CD4-positive, CD25-positive, alpha-beta regulatory T cell (primary cell): Measurements from ENCODE around the gene LRRC47. TPM values are rescaled to one million over a fixed set of nuclear protein-coding genes. Genes with fewer than 3 reads are reported as not detected.
A peak's percentile ranks its signal among the peaks of the same experiment; 100 is the strongest.

Experiments
- ATAC-seq, 2 donors: fragments of 150-1000 bp; cut with Tn5 transposase; one replicate each; pipeline ENCODE4 v1.10.0; 2021; ENCODE audit warnings: low read depth in 2 of 2, moderate number of reproducible peaks in 2 of 2, moderate library complexity in 1 of 2
- DNase-seq, 3 donors: peaks; one replicate each; pipeline versions ENCODE4 v3.0.0 to v3.0.0-alpha.2; 2012 to 2022; ENCODE audit warnings: mixed read lengths in 1 of 3
- H3K27ac ChIP-seq: one replicate; pipeline ENCODE4 v1.7.0; 2013; ENCODE audit warnings: mild to moderate bottlenecking, low read length; ENCODE audit not compliant: insufficient read depth, poor library complexity, severe bottlenecking
- H3K27me3 ChIP-seq: one replicate; pipeline ENCODE4 v1.7.0; 2013; ENCODE audit warnings: low read length; ENCODE audit not compliant: control insufficient read depth, insufficient read depth
- H3K36me3 ChIP-seq: one replicate; pipeline ENCODE4 v1.7.0; 2013; ENCODE audit warnings: mild to moderate bottlenecking, low read length, moderate library complexity; ENCODE audit not compliant: control insufficient read depth, insufficient read depth
- H3K4me1 ChIP-seq: 2 replicates; pipeline ENCODE4 v1.7.0; 2013; ENCODE audit warnings: mild to moderate bottlenecking, low read length; ENCODE audit not compliant: insufficient read depth, control insufficient read depth, poor library complexity, severe bottlenecking
- H3K4me3 ChIP-seq: one replicate; pipeline ENCODE4 v1.7.0; 2013; ENCODE audit warnings: low read depth, mild to moderate bottlenecking, low read length, moderate library complexity
- H3K9me3 ChIP-seq, 2 experiments: 1 replicate in 1 of 2; 2 replicates in 1 of 2; pipeline ENCODE4 v1.7.0; 2013; ENCODE audit warnings: low read length in 2 of 2, mild to moderate bottlenecking in 1 of 2, moderate library complexity in 1 of 2; ENCODE audit not compliant: control insufficient read depth in 2 of 2
- H3K27ac Mint-ChIP-seq, 3 donors: one replicate each; pipeline ENCODE4 v1.8.0; 2020 to 2022; ENCODE audit warnings: mild to moderate bottlenecking in 3 of 3, mixed read lengths in 3 of 3, moderate library complexity in 2 of 3
- H3K27me3 Mint-ChIP-seq: one replicate; pipeline ENCODE4 v1.8.0; 2022; ENCODE audit warnings: mild to moderate bottlenecking, mixed read lengths
- H3K36me3 Mint-ChIP-seq: one replicate; pipeline ENCODE4 v1.8.0; 2020; ENCODE audit warnings: mixed read lengths
- H3K4me1 Mint-ChIP-seq, 4 donors: one replicate each; pipeline ENCODE4 v1.8.0; 2020 to 2022; ENCODE audit warnings: mixed read lengths in 4 of 4, mild to moderate bottlenecking in 1 of 4
- H3K4me3 Mint-ChIP-seq, 4 donors: one replicate each; pipeline ENCODE4 v1.8.0; 2020 to 2022; ENCODE audit warnings: mild to moderate bottlenecking in 4 of 4, mixed read lengths in 4 of 4, moderate library complexity in 3 of 4
- H3K9me3 Mint-ChIP-seq, 7 donors: one replicate each; pipeline ENCODE4 v1.8.0; 2020 to 2022; ENCODE audit warnings: mixed read lengths in 7 of 7, mild to moderate bottlenecking in 3 of 7, moderate library complexity in 2 of 7
- polyA plus RNA-seq, 4 donors: library from polyadenylated mRNA; unstranded; fragments of 300-500 nt; fragmentation: Illumina TruSeq; gene quantifications; one replicate each; pipeline ENCODE4 v1.2.3, GENCODE V29; 2021
- total RNA-seq: library from RNA; stranded (reverse); gene quantifications from one replicate; pipeline ENCODE4 v1.2.3, GENCODE V29; 2022

The LRRC47 gene
- total and polyA plus RNA-seq, 5 donors from 2014 or later = 22.0 to 33.9 (median 26.0) TPM

DNA sequence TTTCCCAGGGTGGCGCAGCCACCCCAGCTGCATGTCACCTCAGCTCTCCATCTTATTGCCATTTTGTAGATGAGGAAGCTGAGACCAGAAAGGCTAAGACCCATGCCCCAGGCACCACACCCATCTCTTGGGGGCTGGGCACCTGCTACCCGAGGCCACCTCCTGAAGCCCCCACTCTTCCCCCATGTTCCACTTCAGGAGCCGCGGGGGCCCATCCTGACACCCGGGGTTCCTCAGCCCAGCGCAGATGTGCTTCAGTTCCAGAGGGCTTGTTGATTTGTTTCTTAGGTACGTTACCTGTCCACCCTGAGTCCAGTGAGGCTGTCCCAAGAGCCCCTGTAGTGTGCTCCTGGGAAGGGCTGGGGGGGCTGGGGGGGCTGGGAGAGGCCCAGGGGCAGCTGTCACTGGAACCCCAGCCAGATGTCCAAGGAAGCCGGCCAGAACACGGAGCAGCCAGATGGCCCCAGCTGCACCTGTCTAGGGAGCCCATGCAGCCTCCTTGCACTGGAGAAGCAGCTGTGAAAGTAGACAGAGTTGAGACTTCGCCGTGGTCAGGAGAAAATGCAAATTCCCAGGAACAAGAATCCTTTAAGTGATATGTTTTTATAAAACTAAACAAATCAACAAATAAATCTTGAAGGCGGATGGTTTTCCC is 61.1 kb downstream of the LRRC47 start:
- Histone ChIP-seq H3K9me3 (no peaks in the 10 kb centered on the region), H3K27me3 (no peaks in the 10 kb centered on the region), H3K27ac (no peak overlapping the region), H3K4me1 (no peaks in the 10 kb centered on the region), H3K4me3 (no peak overlapping the region), H3K36me3 (peaks cover 26% of the 10 kb centered on the region)
- no peak for ATAC-seq
- H3K36me3 Mint-ChIP-seq = peaks cover 11% of the 10 kb centered on the region
- DNase-seq = no peak
- H3K4me3 Mint-ChIP-seq = no peak overlapping the region
- no peaks in the 10 kb centered on the region for H3K9me3 Mint-ChIP-seq
- H3K27ac Mint-ChIP-seq = peak overlapping the region in 1 of 3 donors; percentile 23
- H3K27me3 Mint-ChIP-seq = no peaks in the 10 kb centered on the region
- H3K4me1 Mint-ChIP-seq = no peaks in the 10 kb centered on the region

DNA sequence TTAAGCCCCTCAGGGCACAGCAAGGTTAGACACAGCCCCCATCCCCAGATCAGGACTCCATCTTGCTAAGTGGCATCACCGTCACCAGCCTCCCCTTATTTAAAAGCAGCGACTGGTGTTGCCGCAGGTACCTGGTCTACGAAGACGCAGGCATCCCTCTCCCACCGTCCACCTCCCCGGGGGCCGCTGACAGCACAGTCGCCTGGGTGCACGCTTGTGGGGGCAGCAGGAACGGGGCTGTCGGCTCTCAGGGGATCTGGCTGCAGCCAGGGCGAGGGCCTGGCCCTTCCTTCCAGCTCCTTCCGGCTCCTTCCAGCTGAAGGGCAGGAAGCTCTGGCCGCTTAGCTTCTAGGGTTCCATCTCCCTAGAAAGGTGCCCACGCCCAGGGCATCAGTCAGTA is 61.7 kb downstream of the LRRC47 start:
- ATAC-seq = no peak
- H3K9me3 Mint-ChIP-seq = no peaks in the 10 kb centered on the region
- H3K27ac Mint-ChIP-seq = no peak overlapping the region
- Histone ChIP-seq H3K27ac (no peak overlapping the region), H3K4me3 (no peak overlapping the region), H3K9me3 (no peaks in the 10 kb centered on the region), H3K4me1 (no peaks in the 10 kb centered on the region), H3K27me3 (no peaks in the 10 kb centered on the region), H3K36me3 (peaks cover 26% of the 10 kb centered on the region)
- no peak for DNase-seq
- H3K36me3 Mint-ChIP-seq = peaks cover 11% of the 10 kb centered on the region
- H3K27me3 Mint-ChIP-seq = no peaks in the 10 kb centered on the region
- no peak overlapping the region for H3K4me3 Mint-ChIP-seq
- H3K4me1 Mint-ChIP-seq = no peaks in the 10 kb centered on the region

DNA sequence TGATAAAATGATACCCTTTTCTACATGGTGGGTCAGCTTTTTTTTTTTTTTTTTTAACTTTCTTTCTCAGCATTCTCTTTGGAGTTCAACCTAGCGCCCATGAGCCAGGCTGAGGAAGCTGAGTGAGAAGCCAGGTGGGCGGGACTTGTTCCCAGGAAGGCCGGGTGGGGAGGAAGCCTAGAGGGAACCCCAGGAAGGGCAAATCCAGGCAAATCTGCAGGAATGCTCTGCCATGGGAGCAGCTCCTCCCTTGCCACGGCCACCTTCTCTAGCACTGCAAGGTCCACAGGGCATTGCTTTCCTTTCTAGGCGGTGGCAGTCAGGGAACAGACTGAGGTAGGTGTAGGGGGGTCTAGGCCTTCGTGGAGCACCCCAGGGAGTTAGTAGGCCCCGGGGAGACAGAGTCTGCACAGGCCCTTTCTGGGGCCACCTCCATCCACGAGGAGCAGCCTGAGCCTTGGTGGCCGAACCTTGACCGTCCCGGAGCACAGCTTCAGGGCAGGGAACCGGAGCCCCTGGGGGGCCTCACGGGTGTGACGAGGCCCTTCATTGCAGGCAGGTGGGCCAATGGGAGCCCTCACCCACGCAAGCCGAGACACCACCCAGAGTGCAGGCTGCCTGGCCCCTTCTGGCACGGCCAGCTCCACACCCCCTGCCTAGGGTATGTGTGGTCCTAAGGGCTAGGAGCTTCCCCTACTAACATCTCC is 62.3 kb downstream of the LRRC47 start:
- Histone ChIP-seq H3K27me3 (no peaks in the 10 kb centered on the region), H3K4me1 (no peaks in the 10 kb centered on the region), H3K36me3 (peaks cover 20% of the 10 kb centered on the region), H3K4me3 (no peak overlapping the region), H3K9me3 (no peaks in the 10 kb centered on the region), H3K27ac (no peak overlapping the region)
- Mint-ChIP-seq H3K36me3 (peaks cover 11% of the 10 kb centered on the region), H3K4me3 (no peak overlapping the region), H3K27ac (peak overlapping the region in 1 of 3 donors; percentile 14), H3K27me3 (no peaks in the 10 kb centered on the region), H3K4me1 (no peaks in the 10 kb centered on the region), H3K9me3 (no peaks in the 10 kb centered on the region)
- ATAC-seq = no peak
- no peak for DNase-seq

DNA sequence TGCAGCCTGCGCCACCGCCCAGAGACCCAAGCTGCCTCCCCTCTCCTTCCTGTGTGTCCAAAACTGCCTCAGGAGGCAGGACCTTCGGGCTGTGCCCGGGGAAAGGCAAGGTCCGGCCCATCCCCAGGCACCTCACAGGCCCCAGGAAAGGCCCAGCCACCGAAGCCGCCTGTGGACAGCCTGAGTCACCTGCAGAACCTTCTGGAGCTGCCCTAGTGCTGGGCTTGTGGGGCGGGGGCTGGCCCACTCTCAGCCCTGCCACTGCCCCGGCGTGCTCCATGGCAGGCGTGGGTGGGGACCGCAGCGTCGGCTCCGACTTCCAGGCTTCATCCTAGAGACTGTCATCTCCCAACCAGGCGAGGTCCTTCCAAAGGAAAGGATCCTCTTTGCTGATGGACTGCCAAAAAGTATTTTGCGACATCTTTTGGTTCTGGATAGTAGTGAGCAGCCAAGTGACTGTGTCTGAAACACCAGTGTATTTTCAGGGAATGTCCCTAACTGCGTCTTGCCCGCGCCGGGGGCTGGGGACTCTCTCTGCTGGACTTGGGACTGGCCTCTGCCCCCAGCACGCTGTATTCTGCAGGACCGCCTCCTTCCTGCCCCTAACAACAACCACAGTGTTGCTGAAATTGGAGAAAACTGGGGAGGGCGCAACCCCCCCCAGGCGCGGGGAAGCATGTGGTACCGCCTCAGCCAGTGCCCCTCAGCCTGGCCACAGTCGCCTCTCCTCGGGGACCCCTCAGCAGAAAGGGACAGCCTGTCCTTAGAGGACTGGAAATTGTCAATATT is 63.0 kb downstream of the LRRC47 start:
- H3K27me3 Mint-ChIP-seq = no peaks in the 10 kb centered on the region
- H3K4me3 Mint-ChIP-seq = no peak overlapping the region
- H3K36me3 ChIP-seq = peaks cover 14% of the 10 kb centered on the region
- H3K36me3 Mint-ChIP-seq = peaks cover 10% of the 10 kb centered on the region
- H3K4me3 ChIP-seq = no peak overlapping the region
- no peak for DNase-seq
- no peaks in the 10 kb centered on the region for H3K4me1 Mint-ChIP-seq
- H3K9me3 Mint-ChIP-seq = peaks cover 0 to 1% (median 0%) of the 10 kb centered on the region in 7 donors
- no peak overlapping the region for H3K27ac ChIP-seq
- H3K27ac Mint-ChIP-seq = no peak overlapping the region
- H3K27me3 ChIP-seq = no peaks in the 10 kb centered on the region
- no peaks in the 10 kb centered on the region for H3K4me1 ChIP-seq
- no peak for ATAC-seq
- H3K9me3 ChIP-seq = no peaks in the 10 kb centered on the region

DNA sequence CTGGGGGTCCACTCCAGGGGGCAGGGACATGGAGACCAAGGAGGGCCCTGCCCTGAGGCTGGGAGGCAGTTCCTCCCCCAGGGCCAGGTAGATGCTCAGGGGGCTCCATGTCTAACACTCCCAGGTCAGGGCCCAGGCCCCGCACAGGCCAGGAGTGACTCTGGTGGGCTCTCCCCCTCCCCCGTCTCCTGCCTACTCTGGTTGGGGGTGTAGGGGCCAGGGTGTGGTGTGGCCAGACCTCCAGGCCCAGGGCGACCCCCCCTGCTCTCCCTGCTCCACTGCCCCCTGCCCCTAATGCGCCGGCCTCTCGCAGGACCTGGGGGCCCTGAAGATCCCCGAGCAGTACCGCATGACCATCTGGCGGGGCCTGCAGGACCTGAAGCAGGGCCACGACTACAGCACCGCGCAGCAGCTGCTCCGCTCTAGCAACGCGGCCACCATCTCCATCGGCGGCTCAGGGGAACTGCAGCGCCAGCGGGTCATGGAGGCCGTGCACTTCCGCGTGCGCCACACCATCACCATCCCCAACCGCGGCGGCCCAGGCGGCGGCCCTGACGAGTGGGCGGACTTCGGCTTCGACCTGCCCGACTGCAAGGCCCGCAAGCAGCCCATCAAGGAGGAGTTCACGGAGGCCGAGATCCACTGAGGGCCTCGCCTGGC is 63.7 kb downstream of the LRRC47 start:
- ATAC-seq = no peak

DNA sequence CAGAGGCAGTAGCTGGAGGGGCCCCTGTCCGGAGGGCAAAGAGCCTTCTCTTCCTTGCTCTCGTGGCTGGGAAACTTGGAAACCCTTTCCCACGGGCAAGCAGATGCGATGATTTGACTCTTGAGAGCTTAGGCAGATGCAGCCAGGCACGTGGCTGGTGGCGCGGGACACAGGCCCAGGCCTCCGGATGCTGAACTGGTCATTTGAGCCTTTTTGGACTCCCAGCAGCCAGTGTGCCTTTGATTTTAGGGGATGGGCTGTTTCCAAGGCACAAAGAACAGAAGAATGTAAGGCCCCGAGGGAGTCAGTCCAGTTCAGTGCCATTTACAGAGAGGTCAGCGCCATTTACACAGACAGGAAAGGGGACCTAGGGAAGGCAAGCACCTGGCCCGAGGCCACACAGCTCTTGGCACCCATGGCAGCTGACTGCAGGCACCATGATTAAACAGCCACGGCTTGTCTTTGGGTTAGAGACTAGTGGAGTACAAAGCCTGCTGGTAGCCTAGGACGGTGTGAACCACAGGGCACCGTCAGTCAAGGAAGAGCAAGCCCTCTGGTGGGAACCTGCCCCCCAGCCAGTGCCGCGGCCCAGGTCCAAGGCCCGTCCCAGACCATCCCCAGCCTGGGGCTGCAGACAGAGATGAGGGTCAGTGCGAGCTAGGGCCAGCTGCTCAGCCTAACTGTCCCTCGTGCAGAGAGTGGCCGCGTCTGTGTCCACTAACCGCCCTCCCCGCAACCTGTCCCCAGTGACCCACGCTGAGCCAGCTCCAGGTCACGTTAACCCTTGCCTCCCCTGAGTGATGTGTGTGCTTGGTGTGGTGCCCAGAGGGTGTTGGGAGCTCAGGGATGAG is 64.5 kb downstream of the LRRC47 start:
- Histone ChIP-seq H3K4me1 (no peaks in the 10 kb centered on the region), H3K4me3 (no peak overlapping the region), H3K9me3 (no peaks in the 10 kb centered on the region), H3K27ac (no peak overlapping the region), H3K36me3 (peaks cover 5% of the 10 kb centered on the region), H3K27me3 (no peaks in the 10 kb centered on the region)
- peaks cover under 1% of the 10 kb centered on the region for H3K36me3 Mint-ChIP-seq
- H3K4me3 Mint-ChIP-seq = no peak overlapping the region
- no peaks in the 10 kb centered on the region for H3K4me1 Mint-ChIP-seq
- ATAC-seq (no peak), DNase-seq (no peak)
- H3K27me3 Mint-ChIP-seq = no peaks in the 10 kb centered on the region
- peaks cover 0 to 1% (median 0%) of the 10 kb centered on the region in 7 donors for H3K9me3 Mint-ChIP-seq
- no peak overlapping the region for H3K27ac Mint-ChIP-seq

More for the DNA sequence above, 63.7 kb downstream of the LRRC47 start:
- Histone ChIP-seq H3K4me3 (no peak overlapping the region), H3K36me3 (peaks cover 9% of the 10 kb centered on the region), H3K9me3 (no peaks in the 10 kb centered on the region), H3K4me1 (no peaks in the 10 kb centered on the region), H3K27me3 (no peaks in the 10 kb centered on the region), H3K27ac (no peak overlapping the region)
- Mint-ChIP-seq H3K4me1 (no peaks in the 10 kb centered on the region), H3K9me3 (peaks cover 0 to 1% (median 0%) of the 10 kb centered on the region in 7 donors), H3K36me3 (peaks cover 6% of the 10 kb centered on the region), H3K4me3 (no peak overlapping the region), H3K27me3 (no peaks in the 10 kb centered on the region), H3K27ac (no peak overlapping the region)
- DNase-seq = no peak
